MM.1S (cell line): ENCODE data around the gene COL26A1.

Experiments used
- CTCF ChIP-seq: fragments of 300-600 bp; sonication (generic); IDR thresholded peaks from 2 replicates; pipeline ENCODE4 v1.5.1; 2016; ENCODE audit warnings: antibody characterized with exemption, low read length, mixed read lengths
- EZH2phosphoT487 ChIP-seq: fragments of 300-600 bp; sonication (generic); IDR thresholded peaks from 2 replicates; pipeline ENCODE4 v1.6.1; 2018; ENCODE audit warnings: antibody characterized with exemption, low read length

GRCh38 chr7:101586078-101586905 is 223.6 kb downstream of the COL26A1 start:
- TF ChIP-seq CTCF: no peak
- TF ChIP-seq EZH2phosphoT487: no peak
